Left ventricle myocardium inferior (tissue), 1 donor: ENCODE measurements around the gene PRSS37. TPM values are rescaled to one million over a fixed set of nuclear protein-coding genes. Genes with fewer than 3 reads are reported as not detected.

ENCODE experiments used
- DNase-seq: peaks from one replicate; pipeline ENCODE4 v3.0.0-alpha.2; 2020
- H3K27ac ChIP-seq: fragments of 200-600 bp; replicated peaks from 2 replicates; pipeline ENCODE4 v1.8.0; 2021
- H3K27me3 ChIP-seq: fragments of 200-600 bp; 2 replicates; pipeline ENCODE4 v1.8.0; 2021; ENCODE audit warnings: low read depth
- H3K36me3 ChIP-seq: fragments of 200-600 bp; 2 replicates; pipeline ENCODE4 v1.8.0; 2021
- H3K4me1 ChIP-seq: fragments of 200-600 bp; 2 replicates; pipeline ENCODE4 v1.8.0; 2021
- H3K4me3 ChIP-seq: fragments of 200-600 bp; 2 replicates; pipeline ENCODE4 v1.8.0; 2021; ENCODE audit warnings: mild to moderate bottlenecking, moderate library complexity
- H3K9me3 ChIP-seq: fragments of 200-600 bp; replicated peaks from 2 replicates; pipeline ENCODE4 v1.8.0; 2021
- intact Hi-C: fragments of 100-400 bp; cut with micrococcal nuclease; formaldehyde crosslinking; loops from one replicate; pipeline ENCODE4 v1.11.0; 2022
- total RNA-seq: library from RNA; stranded (reverse); fragmentation: NEBNext Ultra II Directional; extraction: Animal tissue kit (Norgen Biotek cat#: 25700); gene quantifications from one replicate; pipeline ENCODE4 v1.2.1, GENCODE V29; 2021
- TF ChIP-seq, protein P1 (sequence below): fragments of 200-600 bp; IDR thresholded peaks from 2 replicates; pipeline ENCODE4 v1.8.0; 2021; ENCODE audit warnings: antibody characterized with exemption, mild to moderate bottlenecking, borderline replicate concordance
- donor health status: DM: no; HTN: yes; CAD: no; lungs with severe emphysema.

Gene PRSS37
- total RNA-seq, 1 donor from 2014 or later: not detected

DNA sequence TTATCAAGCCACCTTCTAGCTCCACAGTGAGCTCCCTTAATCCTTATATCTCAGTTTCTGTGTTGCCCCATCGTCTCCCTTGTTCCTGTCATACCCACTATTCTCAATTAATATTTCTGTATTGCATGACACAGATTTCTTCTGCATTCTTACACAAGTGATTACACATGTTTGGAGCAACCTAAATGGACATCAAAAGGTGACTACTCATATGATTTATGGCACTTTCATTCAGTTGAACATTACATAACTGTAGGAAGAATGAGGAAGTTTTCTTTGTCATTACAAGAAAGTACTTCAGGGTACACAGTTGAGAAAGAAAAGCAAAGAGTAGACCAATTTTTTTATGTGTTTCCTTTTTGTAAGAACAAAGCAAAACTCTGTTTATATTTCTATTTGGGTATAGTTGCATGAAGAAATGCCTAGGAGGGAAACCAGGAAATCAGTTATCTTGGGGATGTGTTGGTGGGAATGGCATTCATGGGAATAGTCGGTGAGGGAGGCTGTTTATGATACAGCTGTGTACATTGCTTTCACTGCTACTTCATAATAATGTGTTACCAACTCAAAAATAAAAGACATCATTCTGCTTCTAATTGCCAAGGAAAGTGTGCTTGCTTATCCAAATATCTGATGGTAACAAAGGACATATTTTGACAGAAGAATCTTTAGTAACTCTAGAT lies 23.6 kb upstream of the PRSS37 start:
- intact Hi-C loops: no loop called here
- TF ChIP-seq, protein P1, sequence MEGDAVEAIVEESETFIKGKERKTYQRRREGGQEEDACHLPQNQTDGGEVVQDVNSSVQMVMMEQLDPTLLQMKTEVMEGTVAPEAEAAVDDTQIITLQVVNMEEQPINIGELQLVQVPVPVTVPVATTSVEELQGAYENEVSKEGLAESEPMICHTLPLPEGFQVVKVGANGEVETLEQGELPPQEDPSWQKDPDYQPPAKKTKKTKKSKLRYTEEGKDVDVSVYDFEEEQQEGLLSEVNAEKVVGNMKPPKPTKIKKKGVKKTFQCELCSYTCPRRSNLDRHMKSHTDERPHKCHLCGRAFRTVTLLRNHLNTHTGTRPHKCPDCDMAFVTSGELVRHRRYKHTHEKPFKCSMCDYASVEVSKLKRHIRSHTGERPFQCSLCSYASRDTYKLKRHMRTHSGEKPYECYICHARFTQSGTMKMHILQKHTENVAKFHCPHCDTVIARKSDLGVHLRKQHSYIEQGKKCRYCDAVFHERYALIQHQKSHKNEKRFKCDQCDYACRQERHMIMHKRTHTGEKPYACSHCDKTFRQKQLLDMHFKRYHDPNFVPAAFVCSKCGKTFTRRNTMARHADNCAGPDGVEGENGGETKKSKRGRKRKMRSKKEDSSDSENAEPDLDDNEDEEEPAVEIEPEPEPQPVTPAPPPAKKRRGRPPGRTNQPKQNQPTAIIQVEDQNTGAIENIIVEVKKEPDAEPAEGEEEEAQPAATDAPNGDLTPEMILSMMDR: no peak
- H3K36me3 ChIP-seq: no peaks in the 10 kb centered on the region
- H3K27ac ChIP-seq: no peak overlapping the region
- no peak overlapping the region for H3K4me3 ChIP-seq
- H3K27me3 ChIP-seq: no peaks in the 10 kb centered on the region
- DNase-seq: no peak
- peaks cover 30% of the 10 kb centered on the region for H3K9me3 ChIP-seq
- no peaks in the 10 kb centered on the region for H3K4me1 ChIP-seq

DNA sequence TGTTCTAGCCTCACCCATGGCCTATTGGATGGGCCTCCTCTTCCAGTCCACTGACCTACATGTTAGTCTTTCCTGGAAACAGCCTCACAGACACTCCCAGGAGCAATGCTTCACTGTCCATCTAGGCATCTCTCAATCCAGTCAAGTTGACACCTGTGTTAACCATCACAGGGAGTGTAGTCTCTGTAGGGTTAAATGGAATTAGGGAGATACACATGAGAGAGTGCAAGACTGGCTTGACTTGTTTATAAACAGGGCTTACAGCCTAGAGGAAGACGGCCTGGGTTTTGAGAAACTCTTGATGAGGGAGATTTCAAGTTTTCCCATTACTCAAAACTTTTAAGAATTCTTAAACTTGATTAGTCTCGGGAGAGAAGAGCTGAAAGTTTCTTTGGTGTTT lies 18.9 kb upstream of the PRSS37 start:
- no peak overlapping the region for H3K27ac ChIP-seq
- TF ChIP-seq, protein P1: no peak

DNA sequence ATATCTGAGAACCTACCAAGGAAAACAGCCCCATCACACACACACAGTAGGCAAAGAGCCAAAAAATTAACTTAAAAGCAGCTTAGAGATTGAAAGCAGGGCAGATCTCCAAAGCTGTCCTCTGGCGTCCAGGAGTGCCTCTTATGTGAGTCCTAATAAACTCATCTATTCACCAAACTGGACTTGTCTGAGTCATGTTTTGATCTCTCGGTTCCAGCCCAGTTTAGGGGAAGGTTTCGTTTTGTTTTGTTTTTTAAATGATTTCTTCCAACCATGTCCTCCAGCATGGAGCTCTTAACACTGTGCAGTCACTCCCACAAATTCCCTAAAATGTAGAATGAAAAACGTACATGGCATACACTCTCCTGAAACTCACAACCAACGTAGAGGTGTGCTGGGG lies 6.7 kb upstream of the PRSS37 start:
- Histone ChIP-seq H3K9me3 (peaks cover 59% of the 10 kb centered on the region), H3K27ac (no peak overlapping the region), H3K4me1 (no peaks in the 10 kb centered on the region), H3K4me3 (no peak overlapping the region), H3K27me3 (no peaks in the 10 kb centered on the region), H3K36me3 (peaks cover 2% of the 10 kb centered on the region)
- DNase-seq: no peak
- intact Hi-C loops: no loop called here
- TF ChIP-seq, protein P1: no peak

More for the DNA sequence above, 18.9 kb upstream of the PRSS37 start:
- Histone ChIP-seq H3K27me3 (no peaks in the 10 kb centered on the region), H3K4me1 (no peaks in the 10 kb centered on the region), H3K9me3 (peaks cover 48% of the 10 kb centered on the region), H3K4me3 (no peak overlapping the region), H3K36me3 (no peaks in the 10 kb centered on the region)
- DNase-seq: no peak
- intact Hi-C loops: no loop called here

DNA sequence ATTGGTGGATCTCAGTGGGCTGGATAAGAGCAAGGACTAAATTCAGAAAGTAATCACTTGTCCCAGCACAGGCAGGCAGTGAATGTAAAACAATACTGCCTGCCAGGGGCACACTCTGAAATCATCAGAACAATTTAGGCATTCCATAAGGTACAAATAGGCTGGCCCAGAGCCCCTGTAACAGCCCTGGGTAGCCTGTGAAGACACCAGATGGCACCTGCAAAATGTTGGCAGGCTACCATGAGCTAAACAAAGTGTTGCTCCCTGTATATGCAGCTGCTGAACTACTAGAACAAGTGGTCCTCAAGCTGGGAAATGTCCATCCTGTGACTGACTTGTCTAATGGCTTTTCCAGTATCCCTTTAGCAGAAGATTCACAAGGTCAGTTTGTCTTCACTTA lies 3.0 kb upstream of the PRSS37 start:
- Histone ChIP-seq H3K27ac (no peak overlapping the region), H3K4me1 (no peaks in the 10 kb centered on the region), H3K36me3 (peaks cover 2% of the 10 kb centered on the region), H3K27me3 (no peaks in the 10 kb centered on the region), H3K9me3 (peaks cover 29% of the 10 kb centered on the region), H3K4me3 (no peak overlapping the region)
- intact Hi-C loops: no loop called here
- DNase-seq: no peak
- TF ChIP-seq, protein P1: no peak

DNA sequence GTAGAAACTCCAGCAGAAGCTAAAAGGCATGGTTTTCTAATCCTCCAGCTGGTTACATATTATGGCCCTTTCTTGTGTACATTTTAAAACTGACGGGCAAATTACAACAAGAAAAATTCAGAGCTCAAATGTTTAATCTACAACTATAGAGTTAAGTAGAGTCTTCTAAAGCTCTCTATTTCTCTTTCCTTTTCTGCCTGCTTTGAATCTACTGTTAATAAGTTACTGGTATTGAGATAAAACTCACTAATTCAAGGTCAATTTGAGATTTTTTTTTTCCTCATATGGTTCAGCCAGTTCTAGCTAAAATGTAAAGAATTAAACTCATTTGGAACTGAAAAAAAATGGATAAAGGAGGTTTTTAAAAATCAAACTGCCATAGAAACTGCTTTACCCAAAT lies 1.6 kb upstream of the PRSS37 start:
- DNase-seq: no peak
- Histone ChIP-seq H3K27ac (no peak overlapping the region), H3K27me3 (no peaks in the 10 kb centered on the region), H3K36me3 (peaks cover 2% of the 10 kb centered on the region), H3K4me3 (no peak overlapping the region), H3K4me1 (no peaks in the 10 kb centered on the region), H3K9me3 (peaks cover 16% of the 10 kb centered on the region)
- TF ChIP-seq, protein P1: no peak
- intact Hi-C loops: no loop called here
